ENCODE results near the gene TPRA1. TPM values are rescaled to one million over a fixed set of nuclear protein-coding genes. Genes with fewer than 3 reads are reported as not detected.
"Not testable (repeated sequence)": the region's sequence is repeated elsewhere in the genome, so short reads cannot be mapped to it uniquely, and the experiment has no call there.

TPRA1 gene
- polyA plus RNA-seq, 2 of the 4 experiments (the other 2 are of a cell fraction), result 13.5 to 19.5 TPM

DNA sequence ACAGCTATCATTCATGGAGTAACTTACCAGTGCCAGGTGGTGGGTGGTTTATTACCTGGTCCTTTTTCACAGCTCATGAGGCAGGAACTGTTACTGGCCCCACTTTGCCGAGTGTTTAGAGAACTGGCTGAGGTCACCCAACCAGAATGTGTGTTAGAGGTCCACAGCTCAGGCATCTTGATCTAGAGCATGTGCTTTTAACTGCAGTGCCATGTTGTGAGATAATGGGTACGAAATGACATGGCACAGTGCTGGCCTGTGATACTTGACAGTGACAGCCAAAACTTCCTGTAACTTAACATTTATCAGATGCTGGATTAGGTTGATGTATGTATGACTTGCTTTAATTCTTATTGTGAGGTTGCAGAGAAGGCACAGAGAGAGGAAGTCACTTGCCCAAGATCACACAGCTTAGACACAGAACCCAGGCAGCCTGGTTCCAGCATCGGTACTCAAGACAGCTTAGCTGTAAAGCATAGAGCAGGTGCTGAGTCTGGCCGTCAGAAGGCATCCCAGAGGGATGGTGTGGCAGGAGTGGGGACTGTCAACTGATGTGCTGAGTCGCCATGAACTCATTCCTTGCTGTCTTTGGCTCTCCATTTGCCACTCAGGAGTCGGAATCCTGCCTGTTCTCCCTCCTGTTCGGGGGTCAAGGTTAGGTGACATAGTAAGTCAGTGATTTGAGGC, 17.3 kb upstream of the TPRA1 start:
- no peak for DNase-seq (ENCODE audit: low read depth in 1 of 2, low spot score in 1 of 2)
- TF ChIP-seq ZC3H11A (IDR thresholded peaks at IDR 0.05) (no peak), NR3C1 (IDR thresholded peaks at IDR 0.05) (no peak), FOSB (CRISPR knock-in tag; IDR thresholded peaks at IDR 0.05) (no peak), HEYL (CRISPR knock-in tag; IDR thresholded peaks at IDR 0.05) (no peak), EP300 (IDR thresholded peaks at IDR 0.05) (no peak), ESRRA (IDR thresholded peaks at IDR 0.05; ENCODE audit: borderline replicate concordance, low read length) (no peak)
- TF ChIP-seq, protein P1, sequence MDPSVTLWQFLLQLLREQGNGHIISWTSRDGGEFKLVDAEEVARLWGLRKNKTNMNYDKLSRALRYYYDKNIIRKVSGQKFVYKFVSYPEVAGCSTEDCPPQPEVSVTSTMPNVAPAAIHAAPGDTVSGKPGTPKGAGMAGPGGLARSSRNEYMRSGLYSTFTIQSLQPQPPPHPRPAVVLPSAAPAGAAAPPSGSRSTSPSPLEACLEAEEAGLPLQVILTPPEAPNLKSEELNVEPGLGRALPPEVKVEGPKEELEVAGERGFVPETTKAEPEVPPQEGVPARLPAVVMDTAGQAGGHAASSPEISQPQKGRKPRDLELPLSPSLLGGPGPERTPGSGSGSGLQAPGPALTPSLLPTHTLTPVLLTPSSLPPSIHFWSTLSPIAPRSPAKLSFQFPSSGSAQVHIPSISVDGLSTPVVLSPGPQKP (IDR thresholded peaks at IDR 0.05; ENCODE audit: low read depth, low read length), result no peak
- FAIRE-seq, result no peak
- H3K4me1 ChIP-seq, result no peaks in the 10 kb centered on the region
- ATAC-seq, result no peak
- H3K4me3 ChIP-seq, result no peak overlapping the region
- ChIA-PET CTCF (interaction anchor here (1.2 to 1.4 kb wide), 3 partner anchors 9 to 17 kb away, joined by 3 read pairs; no protein-coding TSS in a partner anchor), POLR2A (no interaction called here)
- no peaks in the 10 kb centered on the region for H3K9me3 ChIP-seq
- WGBS (ENCODE audit: missing lambda C conversion rate), result 100% methylated on average over 3 of the region's 7 CpGs
- no peak overlapping the region for H3K4me2 ChIP-seq
- H3K27ac ChIP-seq, result no peak overlapping the region

DNA sequence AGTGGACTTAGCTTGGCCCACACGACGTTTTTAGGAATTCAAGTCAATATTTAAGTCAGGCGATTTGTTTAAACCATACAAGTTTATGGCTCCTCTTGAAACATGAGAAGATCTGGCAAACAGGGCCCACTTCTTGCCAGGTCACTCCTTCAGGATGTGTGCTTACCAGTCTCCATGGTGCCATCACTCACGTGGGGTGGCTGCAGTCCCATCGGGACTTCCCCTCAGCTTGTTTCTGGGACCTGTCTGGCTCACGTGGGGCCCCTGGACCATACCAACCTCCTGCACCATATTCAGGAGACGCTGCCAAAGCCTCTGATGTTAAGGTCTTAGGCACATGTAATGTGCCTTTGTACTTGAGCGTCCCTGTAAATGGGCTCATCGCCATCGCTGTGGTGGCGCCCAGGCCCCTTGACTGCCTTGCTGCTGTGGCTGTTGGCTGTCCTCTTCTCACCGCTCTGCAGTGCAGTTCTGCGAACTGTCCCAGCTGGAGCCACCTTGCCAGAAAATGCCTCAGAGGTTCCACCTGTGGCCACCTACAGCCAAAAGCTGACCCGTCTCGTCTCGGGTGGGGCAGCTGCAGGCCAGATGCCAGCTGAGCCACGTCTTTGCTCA, 16.6 kb upstream of the TPRA1 start:
- Histone ChIP-seq H3K4me3 (no peak overlapping the region), H3K27ac (no peak overlapping the region), H3K4me2 (no peak overlapping the region), H3K4me1 (no peaks in the 10 kb centered on the region), H3K9me3 (no peaks in the 10 kb centered on the region)
- FAIRE-seq, result no peak
- TF ChIP-seq NR3C1 (IDR thresholded peaks at IDR 0.05), result no peak
- TF ChIP-seq SREBF2 (IDR thresholded peaks at IDR 0.05), result no peak
- DNase-seq (ENCODE audit: low read depth in 1 of 2, low spot score in 1 of 2), result no peak
- ChIA-PET POLR2A (no interaction called here), CTCF (interaction anchor here (1.0 to 1.2 kb wide), 2 partner anchors 16 to 31 kb away, joined by 3 to 4 read pairs; no protein-coding TSS in a partner anchor)
- no peak for ATAC-seq
- 92% methylated on average over 12 of the region's 17 CpGs for WGBS (ENCODE audit: missing lambda C conversion rate)

DNA sequence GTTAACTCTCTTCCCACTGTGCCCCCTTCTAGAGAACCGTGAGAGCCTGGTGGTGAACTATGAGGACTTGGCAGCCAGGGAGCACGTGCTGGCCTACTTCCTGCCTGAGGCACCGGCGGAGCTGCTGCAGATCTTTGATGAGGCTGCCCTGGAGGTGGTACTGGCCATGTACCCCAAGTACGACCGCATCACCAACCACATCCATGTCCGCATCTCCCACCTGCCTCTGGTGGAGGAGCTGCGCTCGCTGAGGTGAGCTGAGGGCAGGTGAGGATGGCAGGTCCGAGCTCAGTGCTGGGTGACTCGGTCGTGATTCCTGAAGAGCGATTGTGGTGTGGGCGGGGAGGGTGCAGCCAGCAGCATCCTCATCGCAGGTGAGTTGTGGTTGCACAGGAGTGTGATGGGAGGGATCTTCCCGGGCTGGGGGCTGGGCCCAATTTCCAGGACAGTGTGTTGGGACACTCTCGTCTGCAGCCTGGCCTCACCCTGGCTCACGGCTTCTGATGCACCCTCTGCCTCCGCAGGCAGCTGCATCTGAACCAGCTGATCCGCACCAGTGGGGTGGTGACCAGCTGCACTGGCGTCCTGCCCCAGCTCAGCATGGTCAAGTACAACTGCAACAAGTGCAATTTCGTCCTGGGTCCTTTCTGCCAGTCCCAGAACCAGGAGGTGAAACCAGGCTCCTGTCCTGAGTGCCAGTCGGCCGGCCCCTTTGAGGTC, 15.7 kb upstream of the TPRA1 start:
- no peak overlapping the region for H3K4me2 ChIP-seq
- TF ChIP-seq SMC3 (IDR thresholded peaks at IDR 0.05) (no peak), HOXB13 (CRISPR knock-in tag; IDR thresholded peaks at IDR 0.05; ENCODE audit: low read depth) (no peak), HOXA7 (CRISPR knock-in tag; IDR thresholded peaks at IDR 0.05) (no peak), RFX5 (IDR thresholded peaks at IDR 0.05) (no peak)
- TF ChIP-seq, protein P2, sequence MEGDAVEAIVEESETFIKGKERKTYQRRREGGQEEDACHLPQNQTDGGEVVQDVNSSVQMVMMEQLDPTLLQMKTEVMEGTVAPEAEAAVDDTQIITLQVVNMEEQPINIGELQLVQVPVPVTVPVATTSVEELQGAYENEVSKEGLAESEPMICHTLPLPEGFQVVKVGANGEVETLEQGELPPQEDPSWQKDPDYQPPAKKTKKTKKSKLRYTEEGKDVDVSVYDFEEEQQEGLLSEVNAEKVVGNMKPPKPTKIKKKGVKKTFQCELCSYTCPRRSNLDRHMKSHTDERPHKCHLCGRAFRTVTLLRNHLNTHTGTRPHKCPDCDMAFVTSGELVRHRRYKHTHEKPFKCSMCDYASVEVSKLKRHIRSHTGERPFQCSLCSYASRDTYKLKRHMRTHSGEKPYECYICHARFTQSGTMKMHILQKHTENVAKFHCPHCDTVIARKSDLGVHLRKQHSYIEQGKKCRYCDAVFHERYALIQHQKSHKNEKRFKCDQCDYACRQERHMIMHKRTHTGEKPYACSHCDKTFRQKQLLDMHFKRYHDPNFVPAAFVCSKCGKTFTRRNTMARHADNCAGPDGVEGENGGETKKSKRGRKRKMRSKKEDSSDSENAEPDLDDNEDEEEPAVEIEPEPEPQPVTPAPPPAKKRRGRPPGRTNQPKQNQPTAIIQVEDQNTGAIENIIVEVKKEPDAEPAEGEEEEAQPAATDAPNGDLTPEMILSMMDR (IDR thresholded peaks at IDR 0.05), result no peak
- TF ChIP-seq, protein P3, sequence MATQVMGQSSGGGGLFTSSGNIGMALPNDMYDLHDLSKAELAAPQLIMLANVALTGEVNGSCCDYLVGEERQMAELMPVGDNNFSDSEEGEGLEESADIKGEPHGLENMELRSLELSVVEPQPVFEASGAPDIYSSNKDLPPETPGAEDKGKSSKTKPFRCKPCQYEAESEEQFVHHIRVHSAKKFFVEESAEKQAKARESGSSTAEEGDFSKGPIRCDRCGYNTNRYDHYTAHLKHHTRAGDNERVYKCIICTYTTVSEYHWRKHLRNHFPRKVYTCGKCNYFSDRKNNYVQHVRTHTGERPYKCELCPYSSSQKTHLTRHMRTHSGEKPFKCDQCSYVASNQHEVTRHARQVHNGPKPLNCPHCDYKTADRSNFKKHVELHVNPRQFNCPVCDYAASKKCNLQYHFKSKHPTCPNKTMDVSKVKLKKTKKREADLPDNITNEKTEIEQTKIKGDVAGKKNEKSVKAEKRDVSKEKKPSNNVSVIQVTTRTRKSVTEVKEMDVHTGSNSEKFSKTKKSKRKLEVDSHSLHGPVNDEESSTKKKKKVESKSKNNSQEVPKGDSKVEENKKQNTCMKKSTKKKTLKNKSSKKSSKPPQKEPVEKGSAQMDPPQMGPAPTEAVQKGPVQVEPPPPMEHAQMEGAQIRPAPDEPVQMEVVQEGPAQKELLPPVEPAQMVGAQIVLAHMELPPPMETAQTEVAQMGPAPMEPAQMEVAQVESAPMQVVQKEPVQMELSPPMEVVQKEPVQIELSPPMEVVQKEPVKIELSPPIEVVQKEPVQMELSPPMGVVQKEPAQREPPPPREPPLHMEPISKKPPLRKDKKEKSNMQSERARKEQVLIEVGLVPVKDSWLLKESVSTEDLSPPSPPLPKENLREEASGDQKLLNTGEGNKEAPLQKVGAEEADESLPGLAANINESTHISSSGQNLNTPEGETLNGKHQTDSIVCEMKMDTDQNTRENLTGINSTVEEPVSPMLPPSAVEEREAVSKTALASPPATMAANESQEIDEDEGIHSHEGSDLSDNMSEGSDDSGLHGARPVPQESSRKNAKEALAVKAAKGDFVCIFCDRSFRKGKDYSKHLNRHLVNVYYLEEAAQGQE (IDR thresholded peaks at IDR 0.05), result no peak
- TF ChIP-seq, protein P4, sequence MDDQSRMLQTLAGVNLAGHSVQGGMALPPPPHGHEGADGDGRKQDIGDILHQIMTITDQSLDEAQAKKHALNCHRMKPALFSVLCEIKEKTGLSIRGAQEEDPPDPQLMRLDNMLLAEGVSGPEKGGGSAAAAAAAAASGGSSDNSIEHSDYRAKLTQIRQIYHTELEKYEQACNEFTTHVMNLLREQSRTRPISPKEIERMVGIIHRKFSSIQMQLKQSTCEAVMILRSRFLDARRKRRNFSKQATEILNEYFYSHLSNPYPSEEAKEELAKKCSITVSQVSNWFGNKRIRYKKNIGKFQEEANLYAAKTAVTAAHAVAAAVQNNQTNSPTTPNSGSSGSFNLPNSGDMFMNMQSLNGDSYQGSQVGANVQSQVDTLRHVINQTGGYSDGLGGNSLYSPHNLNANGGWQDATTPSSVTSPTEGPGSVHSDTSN (IDR thresholded peaks at IDR 0.05), result no peak
- FAIRE-seq, result no peak

DNA sequence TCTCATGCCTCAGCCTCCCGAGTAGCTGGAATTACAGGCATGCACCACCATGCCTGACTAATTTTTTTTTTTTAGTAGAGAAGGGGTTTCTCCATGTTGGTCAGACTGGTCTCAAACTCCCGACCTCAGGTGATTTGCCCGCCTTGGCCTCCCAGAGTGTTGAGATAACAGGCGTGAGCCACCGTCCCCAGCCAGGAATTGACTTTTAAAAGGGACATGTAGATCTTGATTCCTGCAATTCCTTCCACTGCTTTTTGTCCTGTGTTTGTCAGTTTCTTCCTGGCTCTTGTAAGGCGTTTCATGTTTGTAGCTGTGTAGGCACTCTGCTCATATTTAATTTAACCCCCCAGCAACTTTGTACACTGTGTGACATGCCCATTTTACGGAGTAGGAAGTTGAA, 15.0 kb upstream of the TPRA1 start:
- POLR2A ChIA-PET; ATAC-seq; H3K9me3 ChIP-seq; H3K27ac ChIP-seq; H3K4me3 ChIP-seq; H3K4me1 ChIP-seq; DNase-seq (ENCODE audit: low read depth in 1 of 2, low spot score in 1 of 2); H3K4me2 ChIP-seq; FAIRE-seq: not testable (repeated sequence)
- 100% methylated on average over 7 of the region's 7 CpGs for WGBS (ENCODE audit: missing lambda C conversion rate)
- CTCF ChIA-PET, result interaction anchor here (0.7 kb wide), 1 partner anchor 1500 kb away, joined by 3 read pairs; no protein-coding TSS in a partner anchor

More for the DNA sequence above, 15.7 kb upstream of the TPRA1 start:
- ATAC-seq (no peak), DNase-seq (ENCODE audit: low read depth in 1 of 2, low spot score in 1 of 2) (no peak)
- Histone ChIP-seq H3K9me3 (no peaks in the 10 kb centered on the region), H3K4me1 (no peaks in the 10 kb centered on the region), H3K27ac (no peak overlapping the region), H3K4me3 (no peak overlapping the region)
- WGBS (ENCODE audit: missing lambda C conversion rate), result 95% methylated on average over 14 of the region's 24 CpGs
- CTCF ChIA-PET, result interaction anchor here (1.0 kb wide), 1 partner anchor 30 kb away, joined by 4 read pairs; no protein-coding TSS in a partner anchor
- POLR2A ChIA-PET, result no interaction called here

Data from A549 (cell line).